IMR-90 (cell line): ENCODE data around the gene CHST3. TPM values are rescaled to one million over a fixed set of nuclear protein-coding genes. Genes with fewer than 3 reads are reported as not detected.

Experiments used
- ATAC-seq: fragments of 200-7000 bp; cut with Tn5 transposase; 2 replicates; pipeline ENCODE4 v1.9.1; 2020; ENCODE audit warnings: low read depth, mild to moderate bottlenecking, moderate library complexity
- BruUV-seq: library from RNA; stranded (reverse); fragments of 400-500 nt; replicated peaks from 2 replicates; lab custom pipeline; 2021; lab: Mats Ljungman, UMichigan
- CTCF ChIA-PET: fragments of 300-600 bp; formaldehyde crosslinking; extraction: SDS; loops from one replicate; lab custom pipeline; 2021; ENCODE audit warnings: antibody characterized with exemption; lab: Yijun Ruan, JAX
- POLR2A ChIA-PET: fragments of 300-600 bp; sonication (Branson Sonifier 250); formaldehyde crosslinking; loops from one replicate; lab custom pipeline; 2022; ENCODE audit warnings: antibody characterized with exemption; ENCODE audit not compliant: unreplicated experiment; lab: Charles Lee
- DNase-seq: peaks from one replicate; pipeline ENCODE4 v3.0.0; 2013
- H2AFZ ChIP-seq: replicated peaks from 2 replicates; pipeline ENCODE3; 2013; ENCODE audit warnings: low read length, mild to moderate bottlenecking; ENCODE audit not compliant: poor library complexity
- H2AK5ac ChIP-seq: 2 replicates; pipeline ENCODE4 v1.6.1; 2013; ENCODE audit warnings: low read depth, low read length, inconsistent platforms
- H2AK9ac ChIP-seq: replicated peaks from 2 replicates; pipeline ENCODE3; 2013; ENCODE audit warnings: mild to moderate bottlenecking, low read depth, low read length, moderate library complexity; ENCODE audit not compliant: poor library complexity
- H2BK120ac ChIP-seq: 2 replicates; pipeline ENCODE4 v1.6.1; 2013; ENCODE audit warnings: low read depth, low read length, inconsistent platforms
- H2BK15ac ChIP-seq: 3 replicates; pipeline ENCODE4 v1.6.1; 2013; ENCODE audit warnings: low read depth, low read length, inconsistent platforms
- H2BK20ac ChIP-seq: 2 replicates; pipeline ENCODE4 v1.6.1; 2013; ENCODE audit warnings: low read depth, mild to moderate bottlenecking, inconsistent platforms, low read length, moderate library complexity
- H2BK5ac ChIP-seq: 2 replicates; pipeline ENCODE4 v1.6.1; 2013; ENCODE audit warnings: mild to moderate bottlenecking, low read depth, low read length, inconsistent platforms; ENCODE audit not compliant: poor library complexity, severe bottlenecking
- H3K14ac ChIP-seq: replicated peaks from 2 replicates; pipeline ENCODE4 v1.6.1; 2013; ENCODE audit warnings: low read depth, low read length, inconsistent platforms
- H3K18ac ChIP-seq: 2 replicates; pipeline ENCODE4 v1.6.1; 2013; ENCODE audit warnings: low read depth, low read length, control low read depth
- H3K23ac ChIP-seq: 2 replicates; pipeline ENCODE4 v1.6.1; 2013; ENCODE audit warnings: low read depth, low read length, inconsistent platforms
- H3K27ac ChIP-seq: 2 replicates; pipeline ENCODE4 v1.5.1; 2013; ENCODE audit warnings: mild to moderate bottlenecking, control low read depth, low read length; ENCODE audit not compliant: insufficient read depth
- H3K27me3 ChIP-seq: 2 replicates; pipeline ENCODE4 v1.6.1; 2013; ENCODE audit warnings: low read length; ENCODE audit not compliant: control insufficient read depth, insufficient read depth
- H3K36me3 ChIP-seq: 2 replicates; pipeline ENCODE4 v1.6.1; 2013; ENCODE audit warnings: low read length, mixed read lengths; ENCODE audit not compliant: control insufficient read depth, insufficient read depth
- H3K4ac ChIP-seq: 2 replicates; pipeline ENCODE4 v1.6.1; 2013; ENCODE audit warnings: low read depth, low read length, inconsistent platforms
- H3K4me1 ChIP-seq: 2 replicates; pipeline ENCODE4 v1.6.1; 2013; ENCODE audit warnings: low read length, mixed read lengths; ENCODE audit not compliant: control insufficient read depth, insufficient read depth
- H3K4me2 ChIP-seq: 2 replicates; pipeline ENCODE4 v1.6.1; 2013; ENCODE audit warnings: low read depth, mild to moderate bottlenecking, control low read depth, low read length, moderate library complexity
- H3K4me3 ChIP-seq: 2 replicates; pipeline ENCODE4 v1.5.1; 2013; ENCODE audit warnings: low read depth, mild to moderate bottlenecking, control low read depth, low read length, moderate library complexity; ENCODE audit not compliant: insufficient read depth
- H3K56ac ChIP-seq: 2 replicates; pipeline ENCODE4 v1.6.1; 2013; ENCODE audit warnings: low read length, inconsistent platforms; ENCODE audit not compliant: insufficient read depth; ENCODE audit errors: extremely low read depth
- H3K79me1 ChIP-seq, 2 experiments: 2 replicates each; pipeline ENCODE4 v1.6.1; 2013; ENCODE audit warnings: low read length in 2 of 2, inconsistent platforms in 1 of 2, low read depth in 1 of 2
- H3K9ac ChIP-seq: 2 replicates; pipeline ENCODE4 v1.6.1; 2013; ENCODE audit warnings: low read depth, low read length, control low read depth
- H3K9me1 ChIP-seq: 2 replicates; pipeline ENCODE4 v1.6.1; 2013; ENCODE audit warnings: low read length, inconsistent platforms; ENCODE audit not compliant: insufficient read depth
- H3K9me3 ChIP-seq: 2 replicates; pipeline ENCODE4 v1.6.1; 2013; ENCODE audit warnings: low read length; ENCODE audit not compliant: control insufficient read depth, insufficient read depth
- H4K20me1 ChIP-seq: 2 replicates; pipeline ENCODE4 v1.6.1; 2013; ENCODE audit warnings: low read length, inconsistent platforms; ENCODE audit not compliant: insufficient read depth
- H4K5ac ChIP-seq: 2 replicates; pipeline ENCODE4 v1.6.1; 2013; ENCODE audit warnings: mild to moderate bottlenecking, low read depth, low read length, control low read depth
- H4K8ac ChIP-seq, 2 experiments: 2 replicates each; pipeline ENCODE4 v1.6.1; 2013; ENCODE audit warnings: low read depth in 2 of 2, low read length in 2 of 2, control low read depth in 1 of 2, inconsistent platforms in 1 of 2
- H4K91ac ChIP-seq: 2 replicates; pipeline ENCODE4 v1.6.1; 2013; ENCODE audit warnings: low read depth, low read length, inconsistent platforms; ENCODE audit not compliant: insufficient read depth
- BHLHE40 ChIP-seq: fragments of 150-350 bp; IDR thresholded peaks from 2 replicates; pipeline ENCODE4 v1.6.1; 2016; ENCODE audit warnings: mild to moderate bottlenecking, low read depth, low read length
- CEBPB ChIP-seq: IDR thresholded peaks from 2 replicates; pipeline ENCODE4 v1.6.1; 2012; ENCODE audit warnings: low read depth, low read length, improper control_type of control experiment
- CHD1 ChIP-seq: IDR thresholded peaks from 2 replicates; pipeline ENCODE4 v1.6.1; 2012; ENCODE audit warnings: low read depth, low read length, improper control_type of control experiment
- CTCF ChIP-seq: conservative IDR thresholded peaks from 2 replicates; pipeline ENCODE4 v1.5.1; 2012; ENCODE audit warnings: mild to moderate bottlenecking, low read depth, low read length, improper control_type of control experiment
- ELK1 ChIP-seq: fragments of 150-350 bp; IDR thresholded peaks from 2 replicates; pipeline ENCODE4 v1.6.1; 2016; ENCODE audit warnings: low read depth, mild to moderate bottlenecking, low read length, moderate library complexity, borderline replicate concordance
- FOS ChIP-seq: fragments of 150-350 bp; IDR thresholded peaks from 2 replicates; pipeline ENCODE4 v1.6.1; 2016; ENCODE audit warnings: low read depth, low read length
- MAFK ChIP-seq: IDR thresholded peaks from 2 replicates; pipeline ENCODE4 v1.6.1; 2012; ENCODE audit warnings: low read depth, low read length, improper control_type of control experiment
- MAZ ChIP-seq: IDR thresholded peaks from 2 replicates; pipeline ENCODE4 v1.6.1; 2012; ENCODE audit warnings: low read depth, mild to moderate bottlenecking, low read length, improper control_type of control experiment, moderate library complexity, borderline replicate concordance
- MXI1 ChIP-seq: IDR thresholded peaks from 2 replicates; pipeline ENCODE4 v1.6.1; 2012; ENCODE audit warnings: low read depth, mild to moderate bottlenecking, low read length, moderate library complexity, borderline replicate concordance
- NFE2L2 ChIP-seq: fragments of 150-350 bp; IDR thresholded peaks from 2 replicates; pipeline ENCODE4 v1.6.1; 2016; ENCODE audit warnings: low read depth, mild to moderate bottlenecking, low read length
- POLR2A ChIP-seq: IDR thresholded peaks from 2 replicates; pipeline ENCODE4 v1.6.1; 2012; ENCODE audit warnings: mild to moderate bottlenecking, low read depth, low read length
- RAD21 ChIP-seq: IDR thresholded peaks from 2 replicates; pipeline ENCODE4 v1.6.1; 2012; ENCODE audit warnings: low read length, improper control_type of control experiment
- RCOR1 ChIP-seq: IDR thresholded peaks from 2 replicates; pipeline ENCODE4 v1.6.1; 2012; ENCODE audit warnings: mild to moderate bottlenecking, low read length, improper control_type of control experiment; ENCODE audit not compliant: insufficient replicate concordance
- RFX5 ChIP-seq: IDR thresholded peaks from 2 replicates; pipeline ENCODE4 v1.8.0; 2012; ENCODE audit warnings: low read depth, mild to moderate bottlenecking, low read length, moderate library complexity
- SMC3 ChIP-seq: fragments of 150-350 bp; IDR thresholded peaks from 2 replicates; pipeline ENCODE4 v1.6.1; 2016; ENCODE audit warnings: low read depth, mild to moderate bottlenecking, antibody characterized with exemption, low read length, moderate library complexity
- USF2 ChIP-seq: fragments of 150-350 bp; IDR thresholded peaks from 2 replicates; pipeline ENCODE4 v1.6.1; 2017; ENCODE audit warnings: mild to moderate bottlenecking, antibody characterized with exemption, low read length, low read depth
- WGBS, 2 experiments: methylation state at CpG; one replicate each; pipeline versions ENCODE4 v1.1.5 to v1.1.7; 2013; ENCODE audit warnings: missing lambda C conversion rate in 2 of 2; ENCODE audit not compliant: insufficient read length in 1 of 2; ENCODE audit errors: extremely low coverage in 2 of 2; 5-methylcytosine and 5-hydroxymethylcytosine counted together
- dilution Hi-C: fragments of 300-500 bp; cut with HindIII; formaldehyde crosslinking; loops from one replicate; pipeline ENCODE4 v1.14.3; 2018; ENCODE audit warnings: low sequenced_read_pairs; ENCODE audit not compliant: unreplicated experiment
- in situ Hi-C: fragments of 300-500 bp; cut with MboI; formaldehyde crosslinking; loops from 3 replicates; pipeline ENCODE4 v1.14.3; 2019; ENCODE audit warnings: low sequenced_read_pairs, inconsistent platforms, mixed read lengths
- intact Hi-C: fragments of 100-400 bp; cut with micrococcal nuclease; formaldehyde crosslinking; loops from 2 replicates; pipeline ENCODE4 v1.10.0; 2022
- polyA plus RNA-seq, 3 experiments: library from polyadenylated mRNA; depleted of rRNA; stranded (reverse); fragments of >200 nt; gene quantifications; 2 replicates each; pipeline ENCODE4 v1.2.3, GENCODE V29; 2012; ENCODE audit warnings: low replicate concordance in 1 of 3
- total RNA-seq: library from RNA; depleted of rRNA; stranded (reverse); fragments of >200 nt; gene quantifications from 2 replicates; pipeline ENCODE4 v1.2.3, GENCODE V29; 2012

The CHST3 gene
- total and polyA plus RNA-seq, 2 of the 4 experiments (the other 2 are of a cell fraction), result 8.6 to 9.0 TPM

GRCh38 chr10:72037266-72037665 is 73.1 kb downstream of the CHST3 start:
- H3K4ac ChIP-seq, result no peak overlapping the region
- H3K4me2 ChIP-seq, result no peak overlapping the region
- DNase-seq (no peak), ATAC-seq (no peak)
- H2AK9ac ChIP-seq, result no peak overlapping the region
- no peak overlapping the region for H3K18ac ChIP-seq
- no peak overlapping the region for H4K8ac ChIP-seq
- no TSS peak for BruUV-seq
- WGBS, 2 experiments, result 94% methylated on average over 7 of the region's 8 CpGs; no CpG with 5 or more reads in 1 of the 2 experiments
- peaks cover 3% of the 10 kb centered on the region for H3K4me1 ChIP-seq
- no peak overlapping the region for H3K4me3 ChIP-seq
- ChIA-PET POLR2A (no interaction called here), CTCF (no interaction called here)
- TF ChIP-seq BHLHE40, result no peak
- TF ChIP-seq CEBPB, result no peak
- no peak for TF ChIP-seq FOS
- no peak for TF ChIP-seq MAFK
- TF ChIP-seq RFX5, result no peak
- TF ChIP-seq SMC3, result no peak
- no peak for TF ChIP-seq USF2
- no peak for TF ChIP-seq CTCF
- no peak for TF ChIP-seq ELK1
- TF ChIP-seq RAD21, result no peak
- TF ChIP-seq MXI1, result no peak
- TF ChIP-seq POLR2A, result no peak
- no peak for TF ChIP-seq CHD1
- TF ChIP-seq MAZ, result no peak
- TF ChIP-seq NFE2L2, result no peak
- no peak for TF ChIP-seq RCOR1
- no peak overlapping the region for H3K14ac ChIP-seq
- H3K27ac ChIP-seq, result no peak overlapping the region
- H3K9me3 ChIP-seq, result no peaks in the 10 kb centered on the region
- no peak overlapping the region for H4K91ac ChIP-seq
- no peak overlapping the region for H3K56ac ChIP-seq
- no peak overlapping the region for H2BK20ac ChIP-seq
- no peaks in the 10 kb centered on the region for H3K79me1 ChIP-seq
- H3K23ac ChIP-seq, result no peak overlapping the region
- dilution Hi-C loops, result no loop called here
- H4K20me1 ChIP-seq, result no peaks in the 10 kb centered on the region
- peaks cover 11% of the 10 kb centered on the region for H3K27me3 ChIP-seq
- H2BK5ac ChIP-seq, result no peak overlapping the region
- H2BK15ac ChIP-seq, result no peak overlapping the region
- in situ Hi-C loops, result no loop called here
- H2BK120ac ChIP-seq, result no peak overlapping the region
- no peak overlapping the region for H2AFZ ChIP-seq
- H3K9ac ChIP-seq, result no peak overlapping the region
- H3K36me3 ChIP-seq, result no peaks in the 10 kb centered on the region
- intact Hi-C loops, result no loop called here
- H4K5ac ChIP-seq, result no peak overlapping the region
- no peaks in the 10 kb centered on the region for H3K9me1 ChIP-seq
- H2AK5ac ChIP-seq, result no peak overlapping the region
